HG03196 (cell line): Measurements from ENCODE around the gene RTEL1.

Experiments used
- ATAC-seq: cut with Tn5 transposase; IDR thresholded peaks from one replicate; pipeline ENCODE4 v1.9.1; 2021; ENCODE audit not compliant: unreplicated experiment

Gene RTEL1

GRCh38 chr20:63688228-63689045, 30.3 kb downstream of the RTEL1 start:
- no peak for ATAC-seq

- no peak for ATAC-seq
Measured at GRCh38 chr20:63689046-63690002, 31.2 kb downstream of the RTEL1 start.

GRCh38 chr20:63690003-63690897, 32.1 kb downstream of the RTEL1 start:
- no peak for ATAC-seq

GRCh38 chr20:63690898-63691710, 33.0 kb downstream of the RTEL1 start:
- no peak for ATAC-seq

GRCh38 chr20:63691711-63692435, 33.8 kb downstream of the RTEL1 start:
- no peak for ATAC-seq

GRCh38 chr20:63692436-63693082, 34.4 kb downstream of the RTEL1 start:
- ATAC-seq: no peak

GRCh38 chr20:63693083-63693732, 35.1 kb downstream of the RTEL1 start:
- no peak for ATAC-seq

GRCh38 chr20:63693733-63694583, 35.8 kb downstream of the RTEL1 start:
- ATAC-seq: no peak

GRCh38 chr20:63694584-63695423, 36.7 kb downstream of the RTEL1 start:
- no peak for ATAC-seq

GRCh38 chr20:63695424-63696305, 37.6 kb downstream of the RTEL1 start:
- ATAC-seq: no peak

- ATAC-seq: no peak
Measured at GRCh38 chr20:63696306-63696627, 38.2 kb downstream of the RTEL1 start.

- ATAC-seq: no peak
Measured at GRCh38 chr20:63696628-63697356, 38.7 kb downstream of the RTEL1 start, which contains the start of gene TNFRSF6B. Gene TNFRSF6B (plus strand): TSS chr20:63696652. CDS start chr20:63696768, 116 bp downstream.

- ATAC-seq: no peak
Measured at GRCh38 chr20:63697357-63697867, 39.3 kb downstream of the RTEL1 start.

GRCh38 chr20:63697868-63698545, 39.9 kb downstream of the RTEL1 start:
- ATAC-seq: no peak
